Fibroblast of pulmonary artery (primary cell): ENCODE results near the gene SEC22C.

Experiments
- DNase-seq: peaks from one replicate; pipeline ENCODE4 v3.0.0-alpha.2; 2010; ENCODE audit warnings: low read depth
- H3K4me3 ChIP-seq: replicated peaks from 2 replicates; pipeline ENCODE4 v1.5.1; 2011; ENCODE audit warnings: low read depth, mild to moderate bottlenecking, control low read depth, low read length, moderate library complexity
- CTCF ChIP-seq: IDR thresholded peaks from 2 replicates; pipeline ENCODE4 v1.5.1; 2011; ENCODE audit warnings: mild to moderate bottlenecking, control low read depth, low read length, inconsistent platforms; ENCODE audit errors: missing control alignments

The SEC22C gene

GRCh38 chr3:42529468-42529867 is 52.3 kb downstream of the SEC22C start:
- H3K4me3 ChIP-seq: no peak overlapping the region
- no peak for TF ChIP-seq CTCF
- DNase-seq: no peak

GRCh38 chr3:42527368-42527917 is 54.3 kb downstream of the SEC22C start:
- DNase-seq: no peak
- TF ChIP-seq CTCF: no peak
- H3K4me3 ChIP-seq: no peak overlapping the region

- H3K4me3 ChIP-seq: no peak overlapping the region
- no peak for TF ChIP-seq CTCF
- no peak for DNase-seq
Measured at GRCh38 chr3:42526616-42527367, 55.0 kb downstream of the SEC22C start.

- no peak for TF ChIP-seq CTCF
- DNase-seq: no peak
- H3K4me3 ChIP-seq: no peak overlapping the region
Measured at GRCh38 chr3:42525736-42526345, 55.9 kb downstream of the SEC22C start.

GRCh38 chr3:42525212-42525611 is 56.6 kb downstream of the SEC22C start:
- no peak for DNase-seq
- H3K4me3 ChIP-seq: no peak overlapping the region

GRCh38 chr3:42524751-42525150 is 57.0 kb downstream of the SEC22C start:
- no peak for DNase-seq
- H3K4me3 ChIP-seq: no peak overlapping the region
- no peak for TF ChIP-seq CTCF

More at GRCh38 chr3:42525212-42525611, 56.6 kb downstream of the SEC22C start:
- no peak for TF ChIP-seq CTCF

- TF ChIP-seq CTCF: no peak
- DNase-seq: no peak
- H3K4me3 ChIP-seq: no peak overlapping the region
Measured at GRCh38 chr3:42520906-42521305, 60.9 kb downstream of the SEC22C start.
